Neural crest cell (in vitro differentiated cells): ENCODE data around the gene CFAP61. TPM values are rescaled to one million over a fixed set of nuclear protein-coding genes. Genes with fewer than 3 reads are reported as not detected.
A peak's percentile ranks its signal among the peaks of the same experiment; 100 is the strongest.

ENCODE experiments used
- DNase-seq: peaks from one replicate; pipeline ENCODE4 v3.0.0; 2021; ENCODE audit warnings: low read depth, mixed read lengths, low spot score
- H3K27ac Mint-ChIP-seq: one replicate; pipeline ENCODE4 v1.8.0; 2021; ENCODE audit warnings: mild to moderate bottlenecking, mixed read lengths; ENCODE audit not compliant: unreplicated experiment
- H3K27me3 Mint-ChIP-seq: 2 replicates; pipeline ENCODE4 v1.8.0; 2021; ENCODE audit warnings: low read depth, mild to moderate bottlenecking, mixed read lengths
- H3K36me3 Mint-ChIP-seq: 2 replicates; pipeline ENCODE4 v1.8.0; 2021; ENCODE audit warnings: low read depth, mild to moderate bottlenecking, mixed read lengths
- H3K4me1 Mint-ChIP-seq: 2 replicates; pipeline ENCODE4 v1.8.0; 2021; ENCODE audit warnings: mixed read lengths
- H3K4me3 Mint-ChIP-seq: one replicate; pipeline ENCODE4 v1.8.0; 2021; ENCODE audit warnings: mild to moderate bottlenecking, mixed read lengths
- H3K9me3 Mint-ChIP-seq: 2 replicates; pipeline ENCODE4 v1.8.0; 2021; ENCODE audit warnings: mixed read lengths
- CTCF ChIP-seq: fragments of 200-600 bp; sonication (generic); conservative IDR thresholded peaks from 2 replicates; pipeline ENCODE4 v1.5.0; 2021; ENCODE audit warnings: antibody characterized with exemption, mild to moderate bottlenecking
- total RNA-seq: library from RNA; stranded (reverse); gene quantifications from 2 replicates; pipeline ENCODE4 v1.2.1, GENCODE V29; 2021

The CFAP61 gene
- total RNA-seq, 1 donor from 2014 or later: 1.9 TPM

- Mint-ChIP-seq H3K36me3 (no peaks in the 10 kb centered on the region), H3K27ac (no peak overlapping the region)
- TF ChIP-seq CTCF: no peak
Measured at GRCh38 chr20:20265210-20265609, 212.9 kb downstream of the CFAP61 start.

GRCh38 chr20:20266552-20266951, 214.2 kb downstream of the CFAP61 start:
- Mint-ChIP-seq H3K4me1 (peaks cover 22% of the 10 kb centered on the region), H3K27me3 (no peaks in the 10 kb centered on the region), H3K9me3 (no peaks in the 10 kb centered on the region), H3K27ac (no peak overlapping the region), H3K36me3 (no peaks in the 10 kb centered on the region), H3K4me3 (no peak overlapping the region)
- no peak for TF ChIP-seq CTCF
- no peak for DNase-seq

More at GRCh38 chr20:20265210-20265609, 212.9 kb downstream of the CFAP61 start:
- H3K4me1 Mint-ChIP-seq: peaks cover 22% of the 10 kb centered on the region
- no peak for DNase-seq
- H3K9me3 Mint-ChIP-seq: no peaks in the 10 kb centered on the region
- H3K4me3 Mint-ChIP-seq: no peak overlapping the region
- H3K27me3 Mint-ChIP-seq: no peaks in the 10 kb centered on the region

GRCh38 chr20:20267685-20268370, 215.5 kb downstream of the CFAP61 start:
- Mint-ChIP-seq H3K27me3 (no peaks in the 10 kb centered on the region), H3K36me3 (no peaks in the 10 kb centered on the region), H3K4me3 (no peak overlapping the region), H3K27ac (no peak overlapping the region), H3K9me3 (no peaks in the 10 kb centered on the region), H3K4me1 (peaks cover 17% of the 10 kb centered on the region)
- TF ChIP-seq CTCF: no peak
- DNase-seq: no peak

GRCh38 chr20:20271271-20271670, 218.9 kb downstream of the CFAP61 start:
- Mint-ChIP-seq H3K4me1 (peaks cover 7% of the 10 kb centered on the region), H3K27ac (no peak overlapping the region), H3K36me3 (no peaks in the 10 kb centered on the region), H3K4me3 (no peak overlapping the region), H3K27me3 (no peaks in the 10 kb centered on the region), H3K9me3 (no peaks in the 10 kb centered on the region)
- DNase-seq: no peak
- TF ChIP-seq CTCF: no peak

- TF ChIP-seq CTCF: no peak
- no peak for DNase-seq
- Mint-ChIP-seq H3K9me3 (no peaks in the 10 kb centered on the region), H3K4me1 (peaks cover 18% of the 10 kb centered on the region), H3K27ac (peak overlapping the region; percentile 3), H3K4me3 (no peak overlapping the region), H3K36me3 (no peaks in the 10 kb centered on the region), H3K27me3 (no peaks in the 10 kb centered on the region)
Measured at GRCh38 chr20:20272686-20273085, 220.4 kb downstream of the CFAP61 start.
